ENCODE results near the gene BTBD18. TPM values are rescaled to one million over a fixed set of nuclear protein-coding genes. Genes with fewer than 3 reads are reported as not detected.

Gene BTBD18
- total RNA-seq, 1 experiment from 2014 or later, result not detected

Other genes with a start within 250 kb of the BTBD18 start
- 30.7 and 33.1 TPM in 2 replicates for gene SLC43A1, start 236.1 kb downstream of the BTBD18 start, total RNA-seq (2014; rRNA removed; shearing (Covaris generic))
- 58.6 and 73.3 TPM in 2 replicates for gene TIMM10, start 221.1 kb downstream of the BTBD18 start, total RNA-seq (2014; rRNA removed; shearing (Covaris generic))
- gene SMTNL1, start 214.2 kb downstream of the BTBD18 start, total RNA-seq (2014; rRNA removed; shearing (Covaris generic)), result not detected in 2 replicates
- 9.5 and 17.6 TPM in 2 replicates for gene UBE2L6, start 184.1 kb downstream of the BTBD18 start, total RNA-seq (2014; rRNA removed; shearing (Covaris generic))
- gene SERPING1, start 154.1 kb downstream of the BTBD18 start, total RNA-seq (2014; rRNA removed; shearing (Covaris generic)), result 30.3 and 34.6 TPM in 2 replicates
- not detected in 2 replicates for gene YPEL4, start 101.9 kb downstream of the BTBD18 start, total RNA-seq (2014; rRNA removed; shearing (Covaris generic))
- 26.4 and 33.4 TPM in 2 replicates for gene CLP1, start 94.1 kb downstream of the BTBD18 start, total RNA-seq (2014; rRNA removed; shearing (Covaris generic))
- 26.7 and 28.6 TPM in 2 replicates for gene ZDHHC5, start 83.7 kb downstream of the BTBD18 start, total RNA-seq (2014; rRNA removed; shearing (Covaris generic))
- 17.9 and 19.1 TPM in 2 replicates for gene MED19, start 39.6 kb downstream of the BTBD18 start, total RNA-seq (2014; rRNA removed; shearing (Covaris generic))
- 75.3 and 93.9 TPM in 2 replicates for gene TMX2, start 39.2 kb downstream of the BTBD18 start, total RNA-seq (2014; rRNA removed; shearing (Covaris generic))
- 200 and 246 TPM in 2 replicates for gene SELENOH, start 10.3 kb downstream of the BTBD18 start, total RNA-seq (2014; rRNA removed; shearing (Covaris generic))
- 108 and 118 TPM in 2 replicates for gene CTNND1, start 10.0 kb upstream of the BTBD18 start, total RNA-seq (2014; rRNA removed; shearing (Covaris generic))